Heart right ventricle (tissue), 16 donors: Measurements from ENCODE around the gene SERPINE2. TPM values are rescaled to one million over a fixed set of nuclear protein-coding genes. Genes with fewer than 3 reads are reported as not detected.
A peak's percentile ranks its signal among the peaks of the same experiment; 100 is the strongest.

ENCODE experiments used
- ATAC-seq, 8 donors: fragments of 200-7000 bp; cut with Tn5 transposase; one replicate each; pipeline ENCODE4 v1.9.1; 2020; ENCODE audit warnings: mild to moderate bottlenecking in 8 of 8, moderate library complexity in 8 of 8, moderate number of reproducible peaks in 1 of 8
- DNase-seq, 2 donors: peaks; one replicate each; pipeline ENCODE4 v3.0.0-alpha.2; 2020
- H3K27ac ChIP-seq, 10 donors: fragments of 200-600 bp; sonication (generic) in 2 of 10; one replicate each; pipeline versions ENCODE4 v1.5.0 to v1.8.0; 2020 to 2022; ENCODE audit warnings: mild to moderate bottlenecking in 3 of 10
- H3K27me3 ChIP-seq, 7 donors: fragments of 200-600 bp; one replicate each; pipeline ENCODE4 v1.8.0; 2021 to 2022; ENCODE audit warnings: mild to moderate bottlenecking in 2 of 7
- H3K36me3 ChIP-seq, 9 donors: fragments of 200-600 bp; sonication (generic) in 1 of 9; one replicate each; pipeline versions ENCODE4 v1.5.0 to v1.8.0; 2020 to 2022; ENCODE audit warnings: mild to moderate bottlenecking in 2 of 9
- H3K4me1 ChIP-seq, 9 donors: fragments of 200-600 bp; sonication (generic) in 1 of 9; one replicate each; pipeline versions ENCODE4 v1.5.0 to v1.8.0; 2020 to 2022; ENCODE audit warnings: mild to moderate bottlenecking in 4 of 9
- H3K4me3 ChIP-seq, 10 donors: fragments of 200-600 bp; sonication (generic) in 2 of 10; one replicate each; pipeline versions ENCODE4 v1.5.0 to v1.8.0; 2020 to 2022; ENCODE audit warnings: mild to moderate bottlenecking in 7 of 10, moderate library complexity in 2 of 10
- H3K9me3 ChIP-seq, 11 donors: fragments of 200-600 bp in 10 of 11; sonication (generic) in 2 of 11; one replicate each; pipeline versions ENCODE4 v1.5.0 to v1.8.0; 2013 to 2022; ENCODE audit warnings: mild to moderate bottlenecking in 2 of 11, control low read depth in 1 of 11, moderate library complexity in 1 of 11
- CTCF ChIP-seq, 9 donors: fragments of 200-600 bp; sonication (generic) in 2 of 9; IDR thresholded peaks; one replicate each; pipeline versions ENCODE4 v1.5.0 to v1.8.0; 2021 to 2022; ENCODE audit warnings: antibody characterized with exemption in 9 of 9, mild to moderate bottlenecking in 5 of 9, moderate library complexity in 1 of 9
- WGBS, 2 donors: extraction: QIAGEN DNeasy Blood & Tissue Kit; methylation state at CpG; one replicate each; pipeline ENCODE4 v1.1.7; 2013; ENCODE audit warnings: inconsistent platforms in 1 of 2; 5-methylcytosine and 5-hydroxymethylcytosine counted together
- intact Hi-C, 10 donors: fragments of 100-400 bp; cut with DNase I; formaldehyde crosslinking; loops; one replicate each; pipeline versions ENCODE4 v1.11.1 to v1.14.2; 2022
- polyA plus RNA-seq, 2 donors: library from polyadenylated mRNA; stranded (reverse); fragments of 200-250 nt; gene quantifications; one replicate each; pipeline ENCODE4 v1.2.3, GENCODE V29; 2013
- total RNA-seq, 10 donors: library from RNA; stranded (reverse); fragmentation: NEBNext Ultra II Directional in 3 of 10; extraction: Animal tissue kit (Norgen Biotek cat#: 25700) in 3 of 10; gene quantifications; one replicate each; pipeline versions ENCODE4 v1.2.1 to v1.2.4, GENCODE V29; 2021 to 2023
- donor health status: Arrhythmogenic right ventricular cardiomyopathy.
- donor health status: ischemic (EF 13 %, LVEDD 7.1; RV severe dilation, severe dysfunction).
- donor health status: healthy with polysubstance abuse.
- donor health status: DM: no; HTN: yes; CAD: no.
- donor health status: DM: no; HTN: no; CAD: no.
- donor health status: ischemic (EF 25% LVEDD 6.9; RV normal size, moderate dysfunction).
- donor health status: ischemic (EF 25% LVEDD 5.7; RV mildly dilated, moderate dysfunction).
- donor health status: healthy.
- donor health status: DM: yes; HTN: yes; CAD: no.
- donor health status: Ischemic cardiomyopathy.
- donor health status: ischemic (EF 35%, LVEDD 5.7; RV mildly dilated, moderate dysfunction).
- donor health status: nonischemic (EF 11% LVEDD 7.7; RV severe dilation, severe dysfunction).
- donor health status: DM: yes; HTN: yes; CAD: no.
- donor health status: PGD.
- donor health status: ischemic (EF 29% LVEDD 5.4; RV normal size, mild dysfunction).
- donor health status: nonischemic (EF 23%, LVEDD 6.1; RV moderate dilation, normal function).

Gene SERPINE2
- total and polyA plus RNA-seq, 12 donors = 5.3 to 56.6 (median 19.7) TPM

- intact Hi-C loops = no loop called here
- H3K36me3 ChIP-seq = no peaks in the 10 kb centered on the region
- peaks cover 0 to 17% (median 5%) of the 10 kb centered on the region in 9 donors for H3K4me1 ChIP-seq
- WGBS, 2 donors = 92 to 95% methylated on average over 3 of the region's 3 CpGs
- no peak overlapping the region for H3K27ac ChIP-seq
- H3K9me3 ChIP-seq = no peaks in the 10 kb centered on the region
- H3K27me3 ChIP-seq = no peaks in the 10 kb centered on the region
- no peak overlapping the region for H3K4me3 ChIP-seq
- no peak for ATAC-seq
- no peak for DNase-seq
- no peak for TF ChIP-seq CTCF (IDR thresholded peaks at IDR 0.05)
Measured at GRCh38 chr2:224075588-224075987, 36.5 kb upstream of the SERPINE2 start.

GRCh38 chr2:224073676-224074075 lies 34.6 kb upstream of the SERPINE2 start:
- H3K27ac ChIP-seq = peak overlapping the region in 5 of 10 donors; percentile 44 to 86 (median 52)
- WGBS, 2 donors = 61 to 72% methylated on average over 3 of the region's 3 CpGs
- no peak for TF ChIP-seq CTCF (IDR thresholded peaks at IDR 0.05)
- no peak overlapping the region for H3K4me3 ChIP-seq
- intact Hi-C loops = no loop called here
- no peaks in the 10 kb centered on the region for H3K9me3 ChIP-seq
- H3K36me3 ChIP-seq = no peaks in the 10 kb centered on the region
- ATAC-seq = no peak
- no peak for DNase-seq
- peaks cover 0 to 2% (median 0%) of the 10 kb centered on the region in 7 donors for H3K27me3 ChIP-seq
- peaks cover 0 to 22% (median 5%) of the 10 kb centered on the region in 9 donors for H3K4me1 ChIP-seq

GRCh38 chr2:224072541-224073188 lies 33.6 kb upstream of the SERPINE2 start:
- intact Hi-C loops = no loop called here
- peak; percentile 30 to 58 for DNase-seq
- WGBS, 2 donors = 49 to 51% methylated on average over 4 of the region's 4 CpGs

GRCh38 chr2:224069172-224069571 lies 30.1 kb upstream of the SERPINE2 start:
- WGBS, 2 donors = 68 to 69% methylated on average over 6 of the region's 6 CpGs
- peaks cover 0 to 2% (median 0%) of the 10 kb centered on the region in 7 donors for H3K27me3 ChIP-seq
- no peaks in the 10 kb centered on the region for H3K36me3 ChIP-seq
- TF ChIP-seq CTCF (IDR thresholded peaks at IDR 0.05) = no peak
- DNase-seq (peak; percentile 20 to 51), ATAC-seq (peak in 2 of 8 donors; percentile 20 to 22)
- intact Hi-C loops = no loop called here
- H3K4me1 ChIP-seq = peaks cover 0 to 25% (median 5%) of the 10 kb centered on the region in 9 donors
- H3K27ac ChIP-seq = peak overlapping the region in 5 of 10 donors; percentile 4 to 57 (median 42)
- H3K9me3 ChIP-seq = no peaks in the 10 kb centered on the region
- no peak overlapping the region for H3K4me3 ChIP-seq

More at GRCh38 chr2:224072541-224073188, 33.6 kb upstream of the SERPINE2 start:
- peak; percentile 83 to 89 (median 86) for ATAC-seq
- no peaks in the 10 kb centered on the region for H3K9me3 ChIP-seq
- H3K4me1 ChIP-seq = peaks cover 0 to 25% (median 5%) of the 10 kb centered on the region in 9 donors
- peaks cover 0 to 2% (median 0%) of the 10 kb centered on the region in 7 donors for H3K27me3 ChIP-seq
- peak overlapping the region in 9 of 10 donors; percentile 6 to 86 (median 60) for H3K27ac ChIP-seq
- peak in 5 of 9 donors; percentile 8 to 39 (median 27) for TF ChIP-seq CTCF (IDR thresholded peaks at IDR 0.05)
- no peak overlapping the region for H3K4me3 ChIP-seq
- no peaks in the 10 kb centered on the region for H3K36me3 ChIP-seq
